ENCODE data around the gene NUCB1.
"Not testable (repeated sequence)": the region's sequence is repeated elsewhere in the genome, so short reads cannot be mapped to it uniquely, and the experiment has no call there.

Gene NUCB1

DNA sequence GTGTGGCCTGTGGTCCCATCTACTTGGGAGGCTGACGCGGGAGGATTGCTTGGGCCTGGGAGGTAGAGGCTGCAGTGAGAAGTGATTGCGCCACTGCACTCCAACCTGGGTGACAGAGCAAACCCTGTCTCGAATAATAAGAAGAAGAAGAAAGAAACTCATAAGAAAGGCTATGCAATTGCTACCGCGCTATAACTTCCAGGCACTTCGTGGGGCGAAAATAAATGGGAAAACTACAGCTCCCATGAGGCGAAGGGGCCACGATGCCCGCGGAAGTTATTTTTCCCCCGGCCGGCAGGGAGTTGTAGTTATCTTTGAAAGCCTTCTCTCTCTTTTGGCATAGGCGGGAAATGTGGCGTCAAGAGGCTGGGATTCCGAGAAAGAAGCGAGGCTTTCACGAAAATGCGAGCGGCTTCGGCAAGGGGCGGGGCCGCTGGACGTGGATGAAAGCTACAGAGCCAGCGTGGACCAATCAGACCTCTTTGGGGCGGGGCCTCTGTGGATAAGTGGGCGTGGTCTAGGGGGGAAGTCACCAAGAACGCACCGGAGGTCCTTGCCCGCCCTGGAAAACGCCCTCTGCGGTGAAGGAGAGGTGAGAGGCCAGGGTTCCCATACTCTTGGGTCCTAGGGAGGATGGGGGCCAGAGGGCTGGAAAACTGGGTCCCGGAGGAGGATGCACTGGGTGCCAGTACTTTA lies at the start of gene NUCB1:
NUCB1 (plus strand) TSS at position 532 of the 696 bp plus-strand sequence. CDS start 485 bp downstream, outside the sequence.
- DNase-seq: peak; percentile 99

DNA sequence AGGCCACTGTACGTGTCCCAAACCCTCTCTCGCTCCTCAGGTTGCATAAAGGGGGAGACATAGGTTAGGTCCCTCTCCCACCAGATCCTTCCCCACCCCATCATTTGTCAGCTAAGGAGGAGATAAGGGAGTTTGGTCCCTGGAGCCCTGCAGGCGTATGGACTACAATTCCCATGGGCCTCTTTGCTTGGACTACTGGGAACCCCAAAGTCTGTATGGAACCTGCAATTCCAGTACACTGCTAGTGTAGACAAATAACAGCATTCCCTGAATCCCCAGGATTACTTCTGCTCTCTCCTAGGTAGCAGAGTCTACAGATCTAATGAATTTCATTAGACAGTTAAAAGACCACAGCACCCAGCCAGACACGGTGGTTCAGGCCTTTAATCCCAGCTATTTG lies 47.8 kb upstream of the NUCB1 start:
- no peak for DNase-seq

DNA sequence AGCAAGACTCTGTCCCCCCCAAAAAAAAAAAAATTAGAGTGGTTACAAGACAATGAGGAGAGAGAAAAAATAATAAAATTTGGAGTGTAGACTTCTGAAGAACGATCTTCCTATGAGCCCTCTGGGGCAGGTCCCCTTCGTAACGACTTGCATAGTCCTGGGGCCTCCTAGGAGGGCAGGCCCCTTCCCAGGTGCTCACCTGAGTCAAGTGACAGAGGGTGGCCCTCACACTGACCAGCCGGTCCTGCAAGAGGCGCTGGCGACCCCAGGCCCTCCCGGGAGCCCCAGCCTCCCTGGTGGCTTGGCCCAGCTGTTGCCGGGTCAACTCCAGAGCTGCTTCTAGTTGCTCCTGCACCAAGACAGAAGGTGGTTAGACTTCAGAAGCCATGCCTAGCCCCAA lies 46.6 kb upstream of the NUCB1 start:
- no peak for DNase-seq

DNA sequence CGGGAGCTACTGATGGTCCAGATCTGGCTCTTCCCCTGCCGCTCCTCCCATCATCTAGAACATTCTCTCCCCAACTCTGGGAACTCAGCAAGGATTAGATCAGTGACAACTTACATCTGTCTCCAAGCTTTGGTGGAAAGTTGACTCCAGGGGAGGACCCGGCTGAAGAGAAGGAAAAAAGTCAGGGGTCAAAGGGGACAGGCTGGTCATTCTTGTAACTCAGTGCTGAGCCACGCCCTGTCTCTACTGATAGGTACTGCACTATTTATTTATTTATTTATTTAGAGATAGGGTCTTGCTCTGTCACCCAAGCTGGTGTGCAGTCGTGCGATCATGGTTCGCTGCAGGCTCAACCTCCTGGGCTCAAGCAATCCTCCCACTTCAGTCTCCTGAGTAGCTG lies 46.0 kb upstream of the NUCB1 start:
- DNase-seq: no peak

DNA sequence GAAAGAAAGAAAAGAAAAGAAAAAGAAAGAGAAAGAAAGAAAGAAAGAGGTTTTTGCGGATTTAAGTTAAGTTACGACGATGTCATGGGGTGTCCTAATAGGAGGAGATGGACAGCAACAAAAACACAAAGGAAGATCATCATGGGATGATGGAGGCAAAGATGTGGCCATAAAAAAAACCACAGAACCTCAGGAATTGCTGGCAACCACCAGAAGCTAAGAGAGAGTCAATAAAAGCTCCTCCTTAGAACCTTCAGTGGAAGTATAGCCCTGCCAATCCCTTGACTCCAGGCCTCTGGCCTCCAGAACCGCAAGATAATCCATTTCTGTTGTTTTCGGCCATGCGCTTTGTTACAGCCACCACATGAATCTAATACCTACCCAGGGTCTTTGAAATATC lies 43.2 kb upstream of the NUCB1 start:
- DNase-seq: no peak

DNA sequence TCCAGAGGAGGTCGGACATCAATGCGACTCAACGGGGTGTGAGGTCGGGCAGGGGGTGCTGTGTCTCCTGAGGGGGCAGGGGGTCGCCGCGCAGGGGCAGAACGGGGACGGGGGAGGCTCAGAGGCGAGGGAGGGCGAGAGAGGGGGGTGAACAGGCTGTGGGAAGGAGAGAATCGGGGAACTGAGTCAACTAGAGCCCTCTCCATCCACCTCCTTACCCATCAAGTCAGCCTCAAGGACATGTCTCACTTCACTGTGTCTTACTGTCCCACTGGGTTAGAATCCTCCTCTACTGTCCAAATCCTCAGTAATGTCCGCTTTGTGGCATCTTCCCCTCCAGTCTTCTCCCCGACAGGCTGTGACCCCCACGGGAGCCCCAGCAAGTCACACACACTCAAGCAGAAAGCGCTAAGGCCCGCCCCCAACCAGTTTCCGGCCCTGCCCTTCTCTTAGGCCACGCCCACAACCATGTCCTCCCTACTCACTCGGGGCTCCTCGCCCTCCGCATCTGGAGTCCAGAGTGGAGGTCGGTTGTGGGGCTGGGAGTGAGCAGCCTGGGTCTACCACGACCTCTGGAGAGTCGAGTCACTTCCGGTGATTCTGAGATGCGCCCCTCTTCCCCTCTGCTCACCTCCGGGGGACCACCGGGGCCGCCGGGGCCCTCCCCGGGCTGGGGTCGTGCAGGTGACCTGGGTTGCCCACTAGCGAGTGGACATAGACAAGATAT lies 41.0 kb upstream of the NUCB1 start:
- peak; percentile 71 for DNase-seq

DNA sequence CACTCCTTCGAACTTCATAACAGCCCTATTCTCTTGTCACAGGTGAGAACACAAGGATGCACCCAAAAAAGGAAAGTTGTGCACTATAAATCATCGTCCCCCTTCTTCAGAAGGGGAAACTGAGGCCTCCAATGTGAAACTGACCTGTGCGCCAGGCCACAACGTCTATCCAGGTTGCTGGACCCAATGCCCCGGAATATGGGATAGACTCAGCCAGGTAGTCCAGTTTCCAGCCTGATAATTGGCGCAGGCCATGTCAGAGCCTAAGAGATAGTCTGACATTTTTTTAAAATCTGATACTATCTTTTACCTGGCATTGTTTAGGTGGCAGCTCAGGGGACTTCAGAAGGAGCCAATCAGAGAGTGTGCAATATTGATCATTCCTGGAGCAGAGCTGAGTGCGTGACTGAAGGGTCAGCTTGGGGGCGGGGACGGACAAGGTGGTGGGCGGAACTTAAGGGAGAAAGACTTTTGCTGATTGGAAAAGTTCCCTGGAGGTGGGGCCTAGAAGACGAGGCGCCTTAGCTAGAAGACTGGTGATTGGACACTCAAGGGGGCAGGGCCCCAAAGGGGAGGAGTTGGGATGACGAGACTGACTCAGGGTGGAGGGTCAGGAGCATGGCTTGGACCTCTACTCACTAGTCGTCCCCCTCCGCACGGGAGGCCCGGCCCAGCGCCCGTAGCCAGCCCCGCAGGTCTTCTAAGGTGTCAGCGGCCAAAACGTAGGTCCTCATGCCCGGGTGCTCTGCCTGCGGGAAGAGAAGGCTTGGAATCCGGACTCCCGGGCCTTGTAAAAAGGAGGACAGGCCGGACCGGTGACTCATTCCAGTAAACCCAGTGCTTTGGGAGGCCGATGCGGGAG lies 40.2 kb upstream of the NUCB1 start:
- DNase-seq: no peak

DNA sequence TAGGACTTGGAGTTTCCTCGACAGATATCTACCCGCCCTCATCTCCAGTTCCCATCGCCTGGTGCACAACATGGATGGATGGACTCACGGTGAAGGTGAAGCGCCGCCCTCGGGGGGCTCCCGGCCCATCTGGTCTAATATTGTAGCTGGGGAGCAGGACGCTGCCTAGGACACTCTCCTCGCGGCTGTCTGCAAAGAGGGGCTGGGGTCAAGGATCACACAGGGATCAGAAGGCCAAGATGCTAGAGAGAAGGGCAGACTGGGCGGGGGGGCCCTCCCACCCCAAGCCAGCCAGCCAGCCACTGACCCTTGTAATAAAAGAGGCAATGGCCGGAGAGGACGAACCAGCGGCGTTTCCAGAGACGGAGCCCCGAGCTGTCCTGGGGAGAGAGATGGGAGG lies 38.8 kb upstream of the NUCB1 start:
- no peak for DNase-seq

DNA sequence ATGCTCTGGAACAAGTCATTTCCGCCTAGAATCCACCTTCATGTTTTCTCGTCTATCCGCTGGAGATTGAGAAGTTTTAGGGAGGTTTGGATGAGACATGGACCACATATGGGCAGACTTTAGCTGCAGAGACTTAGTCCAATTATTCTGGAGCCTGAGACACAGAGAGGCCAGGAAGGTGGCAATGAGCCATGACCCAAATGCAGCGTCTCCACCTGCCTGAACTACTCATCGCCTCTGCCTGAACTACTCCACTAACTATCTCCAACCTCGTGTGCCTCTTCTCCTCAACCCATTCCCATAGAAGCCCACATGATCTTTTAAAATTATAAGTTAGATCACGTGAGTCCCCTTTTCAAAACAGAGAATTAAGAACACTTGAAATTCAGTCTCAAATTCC lies 37.3 kb upstream of the NUCB1 start:
- no peak for DNase-seq

DNA sequence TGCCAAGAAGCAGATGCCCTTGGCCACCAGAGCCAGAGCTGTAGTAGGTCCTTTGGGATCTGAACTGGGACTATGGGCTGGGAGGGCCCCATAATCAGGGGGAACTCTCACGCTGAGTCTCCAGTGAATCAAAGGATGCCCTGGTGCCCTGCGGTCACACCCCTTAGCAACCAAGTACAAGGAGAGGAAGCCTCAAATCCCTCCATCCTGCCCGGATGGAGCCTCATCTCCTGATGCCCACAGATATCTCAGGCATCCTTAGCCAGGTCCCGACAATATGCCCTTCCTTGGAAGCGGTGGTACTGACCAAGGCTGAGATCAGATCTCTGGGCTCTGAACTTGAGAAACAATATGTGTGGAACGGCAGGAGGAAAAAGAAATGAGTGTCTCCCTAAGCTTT lies 33.4 kb upstream of the NUCB1 start:
- DNase-seq: no peak

DNA sequence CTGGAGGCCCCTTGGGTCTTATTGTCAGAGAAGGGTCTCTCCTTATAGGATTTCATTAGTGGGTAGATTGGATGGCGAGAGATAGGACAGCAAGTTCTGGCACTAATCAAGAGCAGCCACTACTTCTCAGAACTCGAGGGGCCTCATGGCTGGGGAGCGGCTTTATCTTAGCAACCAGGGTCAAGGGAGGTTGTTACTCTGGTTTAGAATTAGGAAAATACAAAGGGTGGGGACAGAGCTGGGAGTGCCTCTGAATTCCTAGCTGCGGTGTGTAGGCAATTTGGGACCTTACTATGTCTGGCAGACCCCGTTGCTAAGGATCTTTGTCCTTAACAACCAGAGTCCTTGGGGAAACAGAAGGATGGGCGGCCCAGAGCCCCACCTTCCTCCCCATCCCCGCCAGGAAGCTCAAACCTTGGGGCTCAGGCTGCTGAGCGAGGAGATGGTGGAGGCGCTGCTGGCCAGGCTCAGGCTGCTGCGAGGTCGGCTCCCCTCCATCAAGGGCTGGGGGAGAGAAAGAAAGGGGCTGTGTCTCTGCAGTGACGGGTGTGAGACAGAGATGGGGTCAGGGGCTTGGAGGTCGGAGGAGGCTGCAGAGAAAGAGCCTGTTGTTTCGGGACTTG lies 32.9 kb upstream of the NUCB1 start:
- no peak for DNase-seq

DNA sequence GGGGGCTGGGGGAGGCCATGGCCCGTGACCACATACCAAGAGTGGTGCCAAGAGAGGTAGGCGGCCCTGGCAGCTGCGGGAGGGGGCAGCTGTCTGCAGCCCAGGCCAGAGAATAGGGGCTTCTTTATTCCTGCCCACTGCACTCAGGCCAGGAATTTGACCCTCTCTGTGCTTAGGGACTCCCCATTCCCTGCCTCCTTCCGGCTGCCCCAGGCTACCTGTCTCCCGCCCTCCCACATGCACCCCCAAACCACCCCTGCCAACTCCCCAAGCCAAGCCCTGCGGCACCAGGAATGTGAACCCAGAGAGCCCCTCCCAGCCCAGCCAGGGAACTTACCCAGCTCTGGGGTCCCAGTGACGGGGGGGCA lies 32.4 kb upstream of the NUCB1 start:
- no peak for DNase-seq

DNA sequence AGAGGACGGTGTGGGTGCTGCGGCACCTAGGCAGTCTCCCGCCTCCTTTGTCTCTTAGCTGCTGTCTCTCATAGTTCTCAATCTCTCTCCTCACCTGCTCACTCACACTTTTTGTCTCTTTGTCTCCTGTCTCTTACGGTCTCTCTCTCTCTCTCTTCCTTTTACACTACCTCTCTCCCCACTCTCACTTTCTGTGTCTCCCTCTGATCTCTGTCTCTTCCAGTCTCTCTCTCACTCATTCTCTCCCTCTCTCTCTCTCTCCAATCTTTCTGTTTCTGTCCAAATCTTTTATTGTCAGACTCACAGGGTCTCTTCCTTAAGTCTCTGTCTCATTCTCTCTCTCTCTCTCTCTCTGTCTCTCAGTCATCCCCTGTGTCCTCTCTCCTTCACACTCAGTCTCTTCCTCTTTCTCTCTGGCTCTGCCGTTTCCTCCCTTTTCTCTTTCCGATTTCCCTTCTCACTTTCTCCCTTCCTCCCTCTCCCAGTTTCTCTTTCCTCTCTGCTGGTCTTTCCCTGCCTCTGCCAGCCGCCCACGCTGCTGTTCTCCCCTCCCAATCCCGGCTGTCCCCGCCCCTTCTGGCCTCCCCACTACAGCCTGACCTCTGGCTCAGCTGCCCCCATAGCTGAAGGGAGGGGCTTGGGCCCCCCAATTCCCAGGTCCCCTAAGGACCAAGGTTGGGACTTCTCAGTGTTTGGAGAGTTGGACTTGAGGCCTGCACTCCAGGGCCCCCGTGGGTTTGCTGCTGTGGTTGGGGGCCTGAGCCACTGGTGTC lies 31.8 kb upstream of the NUCB1 start, which contains the start of gene PLEKHA4:
PLEKHA4 (minus strand) TSS at position 504 of the 773 bp plus-strand sequence. CDS start 997 bp downstream, outside the sequence.
- no peak for DNase-seq

DNA sequence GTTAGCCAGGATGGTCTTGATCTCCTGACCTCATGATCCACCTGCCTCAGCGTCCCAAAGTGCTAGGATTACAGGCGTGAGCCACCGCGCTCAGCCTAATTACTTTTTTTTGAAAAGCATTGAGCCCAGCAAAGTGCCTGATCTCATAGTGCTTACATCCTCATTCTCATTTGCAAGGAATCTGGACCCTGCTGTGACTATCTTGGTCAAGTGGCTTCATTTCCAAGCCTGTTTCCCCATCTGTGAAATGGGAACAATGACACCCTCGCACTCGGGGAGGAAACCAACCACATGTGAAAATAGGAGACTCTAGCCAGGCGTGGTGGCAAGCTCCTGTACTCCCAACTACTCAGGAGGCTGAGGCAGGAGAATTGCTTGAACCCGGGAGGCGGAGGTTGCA lies 30.1 kb upstream of the NUCB1 start:
- DNase-seq: no peak

DNA sequence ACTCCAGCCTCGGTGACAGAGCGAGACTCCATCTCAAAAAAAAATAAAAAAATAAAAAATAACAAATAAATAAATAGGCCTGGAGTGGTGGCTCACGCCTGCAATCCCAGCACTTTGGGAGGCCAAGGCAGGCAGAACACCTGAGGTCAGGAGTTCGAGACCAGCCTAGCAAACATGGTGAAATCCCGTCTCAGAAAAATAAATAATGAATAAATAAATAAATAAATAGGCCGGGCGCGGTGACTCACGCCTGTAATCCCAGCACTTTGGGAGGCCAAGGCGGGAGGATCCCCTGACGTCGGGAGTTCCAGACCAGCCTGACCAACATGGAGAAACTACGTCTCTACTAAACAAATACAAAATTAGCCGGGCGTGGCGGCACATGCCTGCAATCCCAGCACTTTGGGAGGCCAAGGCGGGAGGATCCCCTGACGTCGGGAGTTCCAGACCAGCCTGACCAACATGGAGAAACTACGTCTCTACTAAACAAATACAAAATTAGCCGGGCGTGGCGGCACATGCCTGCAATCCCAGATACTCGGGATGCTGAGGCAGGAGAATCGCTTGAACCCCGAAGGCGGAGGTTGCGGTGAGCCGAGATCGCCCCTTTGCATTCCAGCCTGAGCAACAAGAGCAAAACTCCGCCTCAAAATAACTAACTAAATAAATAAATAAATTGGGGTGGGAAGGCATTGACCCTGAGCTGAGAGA lies 28.5 kb upstream of the NUCB1 start:
- DNase-seq: not testable (repeated sequence)

DNA sequence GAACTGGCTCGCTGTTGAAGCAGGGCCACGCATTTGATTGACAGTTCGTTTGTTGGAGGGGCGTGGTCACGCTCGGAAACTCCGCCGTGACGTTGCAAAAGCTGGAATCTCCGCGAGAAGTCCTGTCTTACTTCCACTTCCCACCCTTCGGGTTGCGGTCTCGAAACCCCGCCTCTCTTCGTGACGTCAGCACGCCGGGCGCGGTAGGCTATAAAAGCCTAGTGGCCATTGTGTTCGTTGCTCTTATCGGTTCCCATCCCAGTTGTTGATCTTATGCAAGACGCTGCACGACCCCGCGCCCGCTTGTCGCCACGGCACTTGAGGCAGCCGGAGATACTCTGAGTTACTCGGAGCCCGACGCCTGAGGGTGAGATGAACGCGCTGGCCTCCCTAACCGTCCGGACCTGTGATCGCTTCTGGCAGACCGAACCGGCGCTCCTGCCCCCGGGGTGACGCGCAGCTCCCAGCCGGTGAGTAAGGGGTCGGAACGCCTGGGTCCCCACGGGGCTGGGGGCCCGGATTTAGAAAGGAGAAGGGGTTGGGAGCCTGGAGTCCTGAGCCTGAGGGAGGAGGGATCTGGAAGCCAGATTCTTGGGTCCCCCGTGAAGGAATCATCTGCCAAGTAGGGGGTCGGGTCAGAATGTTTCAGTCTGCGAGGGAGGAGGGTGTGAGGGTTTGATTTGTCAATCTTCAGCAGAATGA lies 27.8 kb upstream of the NUCB1 start, which contains the start of gene PPP1R15A:
PPP1R15A (plus strand) TSS at position 240 of the 702 bp plus-strand sequence. CDS start 813 bp downstream, outside the sequence.
- peak; percentile 95 for DNase-seq

DNA sequence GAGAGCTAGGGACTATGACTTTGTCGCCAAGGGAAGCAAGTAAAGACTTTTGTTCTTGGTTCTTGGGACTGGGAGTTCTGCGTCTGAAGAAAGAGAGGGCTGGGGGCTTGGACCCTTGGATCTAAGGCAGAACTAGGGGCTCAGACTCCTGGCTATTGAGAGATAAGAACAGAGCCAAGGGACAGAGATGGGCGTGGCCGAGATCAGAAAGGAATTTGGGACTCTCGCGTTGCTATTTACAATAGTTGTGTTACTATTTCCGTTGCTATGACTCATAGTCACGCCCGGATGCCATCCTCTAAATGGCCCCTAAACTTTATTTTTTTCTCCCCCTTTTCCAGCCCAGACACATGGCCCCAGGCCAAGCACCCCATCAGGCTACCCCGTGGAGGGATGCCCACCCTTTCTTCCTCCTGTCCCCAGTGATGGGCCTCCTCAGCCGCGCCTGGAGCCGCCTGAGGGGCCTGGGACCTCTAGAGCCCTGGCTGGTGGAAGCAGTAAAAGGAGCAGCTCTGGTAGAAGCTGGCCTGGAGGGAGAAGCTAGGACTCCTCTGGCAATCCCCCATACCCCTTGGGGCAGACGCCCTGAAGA lies 27.1 kb upstream of the NUCB1 start:
- DNase-seq: peak; percentile 79

DNA sequence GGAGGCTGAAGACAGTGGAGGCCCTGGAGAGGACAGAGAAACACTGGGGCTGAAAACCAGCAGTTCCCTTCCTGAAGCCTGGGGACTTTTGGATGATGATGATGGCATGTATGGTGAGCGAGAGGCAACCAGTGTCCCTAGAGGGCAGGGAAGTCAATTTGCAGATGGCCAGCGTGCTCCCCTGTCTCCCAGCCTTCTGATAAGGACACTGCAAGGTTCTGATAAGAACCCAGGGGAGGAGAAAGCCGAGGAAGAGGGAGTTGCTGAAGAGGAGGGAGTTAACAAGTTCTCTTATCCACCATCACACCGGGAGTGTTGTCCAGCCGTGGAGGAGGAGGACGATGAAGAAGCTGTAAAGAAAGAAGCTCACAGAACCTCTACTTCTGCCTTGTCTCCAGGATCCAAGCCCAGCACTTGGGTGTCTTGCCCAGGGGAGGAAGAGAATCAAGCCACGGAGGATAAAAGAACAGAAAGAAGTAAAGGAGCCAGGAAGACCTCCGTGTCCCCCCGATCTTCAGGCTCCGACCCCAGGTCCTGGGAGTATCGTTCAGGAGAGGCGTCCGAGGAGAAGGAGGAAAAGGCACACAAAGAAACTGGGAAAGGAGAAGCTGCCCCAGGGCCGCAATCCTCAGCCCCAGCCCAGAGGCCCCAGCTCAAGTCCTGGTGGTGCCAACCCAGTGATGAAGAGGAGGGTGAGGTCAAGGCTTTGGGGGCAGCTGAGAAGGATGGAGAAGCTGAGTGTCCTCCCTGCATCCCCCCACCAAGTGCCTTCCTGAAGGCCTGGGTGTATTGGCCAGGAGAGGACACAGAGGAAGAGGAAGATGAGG lies 26.4 kb upstream of the NUCB1 start:
- DNase-seq: no peak

Measured in stimulated activated naive CD4-positive, alpha-beta T cell treated with Interleukin-2 at 50 U/mL for 16 hours (primary cell).